ENCODE results near the gene ZDHHC14.

Gene ZDHHC14

DNA sequence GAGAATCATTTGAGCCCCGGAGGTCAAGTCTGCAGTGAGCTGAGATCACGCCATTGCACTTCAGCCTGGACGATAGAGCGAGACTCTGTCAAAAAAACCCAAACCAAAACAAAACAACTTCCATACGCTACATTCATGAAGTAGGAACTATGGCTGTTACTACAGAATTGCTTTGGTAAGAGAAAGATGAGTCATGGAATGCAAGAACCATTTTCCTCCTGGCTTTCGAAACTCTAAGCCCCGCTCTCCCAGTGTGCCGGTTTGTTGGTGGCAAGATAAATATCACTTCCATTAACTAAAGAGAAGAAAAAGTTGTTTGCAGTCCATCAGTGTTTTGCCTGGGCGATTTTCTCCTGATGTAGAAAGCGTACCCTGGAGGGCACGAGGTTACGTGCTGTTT, 61.3 kb downstream of the ZDHHC14 start:
- TF ChIP-seq, protein P1, sequence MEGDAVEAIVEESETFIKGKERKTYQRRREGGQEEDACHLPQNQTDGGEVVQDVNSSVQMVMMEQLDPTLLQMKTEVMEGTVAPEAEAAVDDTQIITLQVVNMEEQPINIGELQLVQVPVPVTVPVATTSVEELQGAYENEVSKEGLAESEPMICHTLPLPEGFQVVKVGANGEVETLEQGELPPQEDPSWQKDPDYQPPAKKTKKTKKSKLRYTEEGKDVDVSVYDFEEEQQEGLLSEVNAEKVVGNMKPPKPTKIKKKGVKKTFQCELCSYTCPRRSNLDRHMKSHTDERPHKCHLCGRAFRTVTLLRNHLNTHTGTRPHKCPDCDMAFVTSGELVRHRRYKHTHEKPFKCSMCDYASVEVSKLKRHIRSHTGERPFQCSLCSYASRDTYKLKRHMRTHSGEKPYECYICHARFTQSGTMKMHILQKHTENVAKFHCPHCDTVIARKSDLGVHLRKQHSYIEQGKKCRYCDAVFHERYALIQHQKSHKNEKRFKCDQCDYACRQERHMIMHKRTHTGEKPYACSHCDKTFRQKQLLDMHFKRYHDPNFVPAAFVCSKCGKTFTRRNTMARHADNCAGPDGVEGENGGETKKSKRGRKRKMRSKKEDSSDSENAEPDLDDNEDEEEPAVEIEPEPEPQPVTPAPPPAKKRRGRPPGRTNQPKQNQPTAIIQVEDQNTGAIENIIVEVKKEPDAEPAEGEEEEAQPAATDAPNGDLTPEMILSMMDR (IDR thresholded peaks at IDR 0.05): no peak

DNA sequence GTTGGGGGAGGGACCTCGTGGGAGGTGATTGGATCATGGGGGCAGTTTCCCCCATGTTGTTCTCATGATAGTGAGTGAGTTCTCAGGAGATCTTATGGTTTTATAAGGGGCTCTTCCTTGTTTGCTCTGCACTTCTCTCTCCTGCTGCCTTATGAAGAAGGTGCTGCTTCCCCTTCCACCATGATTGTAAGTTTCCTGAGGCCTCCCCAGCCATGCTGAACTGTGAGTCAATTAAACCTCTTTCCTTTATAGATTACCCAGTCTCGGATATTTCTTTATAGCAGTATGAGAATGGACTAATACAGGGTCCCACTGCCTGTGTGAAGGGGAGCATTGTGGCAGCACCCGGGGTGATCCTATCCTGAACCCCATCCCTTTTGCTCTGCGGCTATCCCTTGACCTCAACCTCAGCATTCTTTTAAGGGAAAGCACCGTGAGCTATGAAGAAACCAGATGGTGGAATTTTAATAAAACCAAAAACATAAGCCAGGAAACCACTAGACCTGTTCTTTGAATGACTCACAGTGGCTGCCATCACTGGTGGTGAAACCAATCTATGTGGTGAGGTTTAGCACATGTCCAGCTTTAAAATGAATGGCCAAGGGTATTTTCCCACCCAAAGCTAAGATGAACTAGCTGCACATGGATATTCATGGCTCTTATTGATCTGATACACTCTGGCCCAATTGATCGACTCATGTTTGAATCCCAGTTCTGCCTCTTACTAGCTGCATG, 62.2 kb downstream of the ZDHHC14 start:
- TF ChIP-seq, protein P1 (IDR thresholded peaks at IDR 0.05): no peak

DNA sequence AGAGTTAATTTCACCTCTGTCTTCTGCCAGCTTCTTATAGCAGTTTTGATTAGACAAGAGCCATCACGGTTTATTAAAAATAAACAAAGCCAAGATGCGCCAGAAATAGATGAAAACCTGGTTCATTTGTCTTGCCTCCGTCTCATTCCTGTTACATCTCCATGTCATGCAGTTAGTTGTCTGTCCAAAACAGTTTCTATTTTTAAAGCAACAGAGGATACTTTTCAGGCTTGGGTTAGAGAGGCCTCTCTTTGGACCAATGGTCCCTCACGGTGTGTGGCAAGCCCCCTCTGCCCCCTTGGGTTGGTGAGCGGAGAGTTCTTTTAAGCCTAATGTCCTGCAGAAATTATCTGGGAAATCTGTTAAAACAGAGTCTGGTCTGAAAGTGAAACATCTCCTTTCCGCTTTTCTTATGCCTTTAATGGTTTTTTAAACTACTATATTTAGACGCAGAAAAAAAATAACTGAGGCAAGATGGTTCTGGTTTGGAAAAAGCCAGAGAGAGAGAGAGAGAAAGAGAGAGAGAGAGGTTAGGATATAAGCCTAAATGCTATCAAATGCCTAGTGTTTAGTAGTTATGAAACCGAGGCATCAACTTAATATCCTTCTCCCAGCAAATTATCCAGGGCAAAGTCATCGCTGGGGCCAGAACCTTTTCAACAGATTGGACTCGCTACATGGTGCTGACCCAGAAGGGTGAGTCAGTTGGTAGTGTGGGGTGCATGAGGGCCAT, 64.5 kb downstream of the ZDHHC14 start:
- TF ChIP-seq, protein P1 (IDR thresholded peaks at IDR 0.05): no peak

DNA sequence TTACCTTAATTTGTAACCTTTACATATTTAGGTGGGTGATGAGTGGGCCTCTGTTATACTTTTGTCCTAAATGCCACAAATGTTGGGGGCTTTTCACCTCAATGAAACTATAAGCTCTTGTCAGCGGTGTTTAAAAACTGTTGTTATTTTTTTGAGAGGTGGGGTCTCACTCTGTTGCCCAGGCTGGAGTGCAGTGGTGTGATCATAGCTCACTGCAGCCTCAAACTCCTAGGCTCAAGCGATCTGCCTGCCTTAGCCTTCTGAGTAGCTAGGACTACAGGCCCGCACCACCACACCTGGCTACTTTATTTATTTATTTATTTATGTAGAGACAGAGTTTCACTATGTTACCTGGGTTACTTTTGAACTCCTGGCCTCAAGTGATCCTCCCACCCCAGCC, 66.7 kb downstream of the ZDHHC14 start:
- TF ChIP-seq, protein P1 (IDR thresholded peaks at IDR 0.05): no peak

DNA sequence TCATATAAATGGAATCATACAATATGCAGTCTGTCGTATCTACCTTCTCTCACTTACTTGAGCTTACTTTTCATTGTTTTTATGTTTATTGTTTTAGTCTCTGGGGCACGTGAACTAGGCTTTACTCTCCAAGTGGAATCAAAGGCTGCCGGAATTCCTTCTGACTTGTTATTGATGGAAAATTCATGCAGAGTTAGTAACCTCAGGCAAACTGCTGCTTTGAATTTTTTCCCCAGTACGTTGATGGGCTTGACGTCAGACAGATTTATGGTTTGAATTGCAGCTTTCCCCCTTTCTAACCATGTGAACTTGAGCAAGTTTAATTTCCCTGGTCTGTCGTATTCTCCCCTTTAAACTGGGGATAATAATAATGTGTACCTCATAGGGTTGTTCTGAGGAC, 68.6 kb downstream of the ZDHHC14 start:
- TF ChIP-seq, protein P1 (IDR thresholded peaks at IDR 0.05): no peak

DNA sequence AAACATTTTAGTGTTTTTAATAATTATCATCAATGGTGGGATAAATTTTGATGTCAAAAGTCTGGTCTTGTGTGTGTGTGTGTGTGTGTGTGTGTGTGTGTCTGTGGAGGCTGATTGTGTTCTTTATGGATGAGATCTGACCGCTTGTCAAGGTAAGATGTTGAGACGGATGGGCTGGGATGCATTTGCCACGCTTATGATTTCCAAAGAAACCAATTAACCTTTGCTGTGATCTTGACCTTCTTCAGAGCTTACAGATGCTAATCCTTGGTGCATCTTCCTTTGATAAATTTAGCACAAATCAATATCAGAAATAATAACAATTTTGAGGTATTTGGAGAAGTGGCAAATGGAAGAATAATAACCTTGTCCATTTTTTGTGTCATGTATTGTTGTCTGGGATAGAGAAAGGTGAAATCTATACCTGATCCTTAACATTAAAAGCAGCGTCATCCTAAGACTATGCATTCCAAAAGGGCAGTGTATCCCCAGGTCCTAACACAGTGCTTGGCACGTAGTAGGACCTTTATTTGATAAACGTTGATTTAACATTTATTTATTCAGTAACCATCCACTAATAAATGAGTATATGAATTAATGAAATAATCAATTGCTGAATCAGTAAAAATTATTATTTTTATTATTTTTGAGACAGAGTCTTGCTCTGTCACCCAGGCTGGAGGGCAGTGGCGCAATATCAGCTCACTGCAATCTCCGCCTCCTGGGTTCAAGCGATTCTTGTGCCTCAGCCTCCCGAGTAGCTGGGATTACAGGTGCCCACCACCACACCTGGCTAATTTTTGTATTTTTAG, 70.1 kb downstream of the ZDHHC14 start:
- TF ChIP-seq, protein P1 (IDR thresholded peaks at IDR 0.05): no peak

DNA sequence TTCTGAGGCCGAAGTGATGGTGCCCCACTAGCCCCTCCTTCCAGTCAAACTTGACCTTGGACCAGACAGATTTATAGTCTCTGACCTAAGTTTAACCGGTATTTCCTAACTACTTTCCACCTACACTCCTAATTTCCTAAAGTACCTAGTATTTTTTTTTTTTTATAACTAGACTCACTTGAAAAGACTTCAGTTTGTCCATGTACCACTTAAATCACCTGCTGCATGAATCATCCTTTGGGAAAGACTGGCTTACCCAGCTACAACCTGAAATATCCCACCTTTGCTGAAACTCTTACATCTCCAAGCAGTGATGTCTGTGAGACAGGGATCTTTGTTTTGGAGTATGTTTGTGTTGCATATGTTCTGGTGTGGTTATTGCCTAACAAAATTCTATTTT, 71.1 kb downstream of the ZDHHC14 start:
- TF ChIP-seq, protein P1 (IDR thresholded peaks at IDR 0.05): no peak

All from LNCAP (cell line).